Natural killer cell (primary cell): ENCODE measurements around the gene SLC35F3. TPM values are rescaled to one million over a fixed set of nuclear protein-coding genes. Genes with fewer than 3 reads are reported as not detected.

Source experiments
- ATAC-seq, 3 donors: fragments of 150-1000 bp in 2 of 3; fragments of 200-7000 bp in 1 of 3; cut with Tn5 transposase; 1 replicate in 1 of 3; 2 replicates in 2 of 3; pipeline ENCODE4 v1.10.0; 2021; ENCODE audit warnings: mild to moderate bottlenecking in 2 of 3, moderate library complexity in 2 of 3
- DNase-seq, 2 donors: peaks; one replicate each; pipeline versions ENCODE4 v3.0.0 to v3.0.0-alpha.2; 2013 to 2021; ENCODE audit warnings: mixed read lengths in 1 of 2
- H3K27ac ChIP-seq: one replicate; pipeline ENCODE4 v1.5.1; 2013; ENCODE audit warnings: mild to moderate bottlenecking, low read length
- H3K27me3 ChIP-seq: one replicate; pipeline ENCODE4 v1.6.1; 2013; ENCODE audit warnings: low read length; ENCODE audit not compliant: control insufficient read depth, insufficient read depth
- H3K36me3 ChIP-seq: one replicate; pipeline ENCODE4 v1.6.1; 2013; ENCODE audit warnings: low read length; ENCODE audit not compliant: control insufficient read depth, insufficient read depth
- H3K4me1 ChIP-seq: one replicate; pipeline ENCODE4 v1.6.1; 2013; ENCODE audit warnings: low read length; ENCODE audit not compliant: control insufficient read depth, insufficient read depth
- H3K4me3 ChIP-seq: one replicate; pipeline ENCODE4 v1.5.1; 2013; ENCODE audit warnings: low read length
- H3K9me3 ChIP-seq: one replicate; pipeline ENCODE4 v1.6.1; 2013; ENCODE audit warnings: low read length; ENCODE audit not compliant: control insufficient read depth, insufficient read depth
- H3K27ac Mint-ChIP-seq, 2 donors: one replicate each; pipeline ENCODE4 v1.8.0; 2022; ENCODE audit warnings: mild to moderate bottlenecking in 2 of 2, mixed read lengths in 2 of 2, moderate library complexity in 1 of 2
- H3K27me3 Mint-ChIP-seq, 2 donors: one replicate each; pipeline ENCODE4 v1.8.0; 2022; ENCODE audit warnings: low read depth in 2 of 2, mixed read lengths in 2 of 2
- H3K36me3 Mint-ChIP-seq: one replicate; pipeline ENCODE4 v1.8.0; 2022; ENCODE audit warnings: mixed read lengths
- H3K4me1 Mint-ChIP-seq, 2 donors: one replicate each; pipeline ENCODE4 v1.8.0; 2022; ENCODE audit warnings: mixed read lengths in 2 of 2
- H3K4me3 Mint-ChIP-seq: one replicate; pipeline ENCODE4 v1.8.0; 2022; ENCODE audit warnings: mild to moderate bottlenecking, moderate library complexity, mixed read lengths
- H3K9me3 Mint-ChIP-seq, 2 donors: one replicate each; pipeline ENCODE4 v1.8.0; 2022; ENCODE audit warnings: mixed read lengths in 2 of 2
- CTCF ChIP-seq: fragments of 200-600 bp; IDR thresholded peaks from one replicate; pipeline ENCODE4 v1.8.0; 2022; ENCODE audit warnings: antibody characterized with exemption
- WGBS: methylation state at CpG from one replicate; pipeline ENCODE4 v1.1.7; 2013; ENCODE audit warnings: missing lambda C conversion rate; ENCODE audit not compliant: insufficient coverage; 5-methylcytosine and 5-hydroxymethylcytosine counted together
- intact Hi-C: fragments of 100-400 bp; cut with micrococcal nuclease; formaldehyde crosslinking; loops from one replicate; pipeline ENCODE4 v1.14.2; 2022
- total RNA-seq, 4 donors: library from RNA; stranded (reverse); fragments of 120-200 nt in 1 of 4; gene quantifications; one replicate each; pipeline versions ENCODE4 v1.2.3 to v1.2.4, GENCODE V29; 2013 to 2022

SLC35F3 gene
- total RNA-seq, 3 donors from 2014 or later (not counting 1 experiment from before 2014, with no cell fraction given), result not detected

- Mint-ChIP-seq H3K9me3 (no peaks in the 10 kb centered on the region), H3K36me3 (peaks cover 4% of the 10 kb centered on the region), H3K27ac (no peak overlapping the region), H3K4me1 (peaks cover 5% of the 10 kb centered on the region in 2 donors), H3K4me3 (no peak overlapping the region), H3K27me3 (peaks cover 18 to 53% of the 10 kb centered on the region in 2 donors)
- Histone ChIP-seq H3K4me3 (no peak overlapping the region), H3K36me3 (no peaks in the 10 kb centered on the region), H3K27ac (no peak overlapping the region), H3K9me3 (no peaks in the 10 kb centered on the region), H3K4me1 (peaks cover 5% of the 10 kb centered on the region), H3K27me3 (peaks cover 2% of the 10 kb centered on the region)
- 91% methylated on average over 2 of the region's 2 CpGs for WGBS
- intact Hi-C loops, result no loop called here
- TF ChIP-seq CTCF, result no peak
- DNase-seq, result no peak
- ATAC-seq, result no peak
Measured at GRCh38 chr1:234331507-234331906, 427.0 kb downstream of the SLC35F3 start.

DNA sequence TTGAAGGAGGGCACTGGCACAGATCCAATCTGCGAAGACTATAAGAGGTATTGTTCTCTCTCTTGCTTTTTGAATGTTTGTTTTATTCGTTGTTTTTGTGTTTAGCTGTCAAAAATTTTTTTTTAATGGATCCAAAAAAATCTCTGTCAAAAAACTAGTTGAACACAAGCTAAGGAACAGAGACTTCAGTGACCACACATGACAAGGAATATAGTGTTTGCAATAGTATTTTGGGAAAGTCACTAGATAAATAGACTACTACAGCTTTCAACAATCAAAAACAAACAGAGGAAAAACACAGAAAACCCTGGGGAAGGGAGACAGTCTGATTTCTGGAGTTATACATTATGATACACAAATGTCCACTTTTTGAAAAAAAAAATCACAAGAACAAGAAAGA, 431.9 kb downstream of the SLC35F3 start:
- Mint-ChIP-seq H3K27ac (no peak overlapping the region), H3K4me3 (no peak overlapping the region), H3K9me3 (peaks cover 0 to 4% of the 10 kb centered on the region in 2 donors), H3K27me3 (peaks cover 32 to 80% of the 10 kb centered on the region in 2 donors), H3K4me1 (no peaks in the 10 kb centered on the region), H3K36me3 (peaks cover 15% of the 10 kb centered on the region)
- Histone ChIP-seq H3K27me3 (peaks cover 3% of the 10 kb centered on the region), H3K36me3 (no peaks in the 10 kb centered on the region), H3K9me3 (no peaks in the 10 kb centered on the region), H3K4me3 (no peak overlapping the region), H3K4me1 (no peaks in the 10 kb centered on the region), H3K27ac (no peak overlapping the region)
- 92% methylated on average over 1 of the region's 2 CpGs for WGBS
- no peak for DNase-seq
- no peak for ATAC-seq
- TF ChIP-seq CTCF, result no peak
- intact Hi-C loops, result no loop called here

GRCh38 chr1:234337233-234337632, 432.8 kb downstream of the SLC35F3 start:
- intact Hi-C loops, result no loop called here
- H3K4me1 ChIP-seq, result no peaks in the 10 kb centered on the region
- Mint-ChIP-seq H3K4me1 (no peaks in the 10 kb centered on the region), H3K9me3 (peaks cover 0 to 4% of the 10 kb centered on the region in 2 donors), H3K4me3 (no peak overlapping the region), H3K27me3 (peaks cover 29 to 76% of the 10 kb centered on the region in 2 donors), H3K27ac (no peak overlapping the region), H3K36me3 (peaks cover 15% of the 10 kb centered on the region)
- TF ChIP-seq CTCF, result no peak
- H3K27me3 ChIP-seq, result peaks cover 3% of the 10 kb centered on the region
- DNase-seq (no peak), ATAC-seq (no peak)
- no peak overlapping the region for H3K27ac ChIP-seq
- H3K36me3 ChIP-seq, result no peaks in the 10 kb centered on the region
- no peaks in the 10 kb centered on the region for H3K9me3 ChIP-seq
- no peak overlapping the region for H3K4me3 ChIP-seq
- 100% methylated on average over 1 of the region's 1 CpG for WGBS

DNA sequence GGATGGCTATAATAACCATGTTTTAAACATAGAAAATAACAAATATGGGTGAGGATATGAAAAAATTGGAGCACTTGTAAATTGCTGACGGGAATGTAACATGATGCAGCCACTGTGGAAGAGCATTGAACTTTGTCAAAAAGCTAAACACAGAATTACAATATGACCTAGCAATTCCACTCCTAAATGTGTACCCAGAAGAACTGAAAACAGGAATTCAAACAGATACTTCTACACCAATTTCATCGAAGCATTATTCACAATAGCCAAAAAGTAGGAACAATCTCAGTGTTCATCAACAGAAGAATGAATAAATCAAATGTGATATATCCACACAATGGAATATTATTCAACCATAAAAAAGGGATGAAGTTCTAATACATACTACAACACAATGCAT, 436.1 kb downstream of the SLC35F3 start:
- Histone ChIP-seq H3K4me3 (no peak overlapping the region), H3K36me3 (no peaks in the 10 kb centered on the region), H3K9me3 (no peaks in the 10 kb centered on the region), H3K4me1 (no peaks in the 10 kb centered on the region), H3K27ac (no peak overlapping the region), H3K27me3 (peaks cover 3% of the 10 kb centered on the region)
- Mint-ChIP-seq H3K27me3 (peaks cover 22 to 69% of the 10 kb centered on the region in 2 donors), H3K4me1 (no peaks in the 10 kb centered on the region), H3K36me3 (peaks cover 15% of the 10 kb centered on the region), H3K4me3 (no peak overlapping the region), H3K27ac (no peak overlapping the region), H3K9me3 (peaks cover 0 to 4% of the 10 kb centered on the region in 2 donors)
- ATAC-seq (no peak), DNase-seq (no peak)
- intact Hi-C loops, result no loop called here
- 100% methylated on average over 1 of the region's 2 CpGs for WGBS
- no peak for TF ChIP-seq CTCF
